Measurements from ENCODE around the gene SLC9A7. TPM values are rescaled to one million over a fixed set of nuclear protein-coding genes. Genes with fewer than 3 reads are reported as not detected.

Gene SLC9A7
- 1.5 TPM for polyA plus RNA-seq (2012; ENCODE audit: insufficient read length, low read depth)

DNA sequence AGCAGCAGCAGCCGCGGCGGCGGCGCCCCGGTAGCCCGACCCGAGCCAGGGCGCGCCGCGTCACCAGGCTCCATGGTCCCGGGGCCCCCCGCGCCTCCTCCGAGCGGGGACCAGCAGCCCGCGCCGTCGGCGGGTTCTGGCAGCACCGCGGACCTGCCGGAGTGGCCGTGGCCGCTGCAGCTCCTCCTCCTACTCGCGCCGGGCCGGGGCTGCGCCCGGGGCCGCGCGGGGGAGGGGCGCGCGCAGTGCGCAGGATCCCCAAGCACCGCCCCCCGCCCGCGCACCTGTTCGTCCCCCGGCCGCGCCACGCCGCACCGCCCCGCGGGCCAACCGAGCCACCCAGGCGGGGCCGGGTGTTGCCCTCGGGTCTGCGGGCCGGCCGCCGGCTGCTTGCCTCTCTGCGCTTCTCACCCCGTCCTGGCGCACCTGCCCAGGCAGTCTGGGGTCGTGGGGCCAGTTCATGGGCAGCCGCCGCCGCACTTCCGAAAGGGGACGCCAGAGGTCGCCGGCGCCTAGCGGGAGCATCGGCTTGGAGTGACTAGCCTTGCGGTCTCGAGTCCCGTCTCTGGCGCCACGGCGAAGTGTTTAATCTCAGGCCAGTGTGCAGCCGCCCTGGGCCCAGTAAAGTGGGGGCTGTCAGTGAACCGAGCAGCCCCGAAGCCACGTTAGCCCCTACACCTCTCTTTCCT, at the start of gene SLC9A7:
SLC9A7 (minus strand) TSS at position 163 of the 689 bp plus-strand sequence; CDS start at position 74, 89 bp downstream.
- TF ChIP-seq, protein P1, sequence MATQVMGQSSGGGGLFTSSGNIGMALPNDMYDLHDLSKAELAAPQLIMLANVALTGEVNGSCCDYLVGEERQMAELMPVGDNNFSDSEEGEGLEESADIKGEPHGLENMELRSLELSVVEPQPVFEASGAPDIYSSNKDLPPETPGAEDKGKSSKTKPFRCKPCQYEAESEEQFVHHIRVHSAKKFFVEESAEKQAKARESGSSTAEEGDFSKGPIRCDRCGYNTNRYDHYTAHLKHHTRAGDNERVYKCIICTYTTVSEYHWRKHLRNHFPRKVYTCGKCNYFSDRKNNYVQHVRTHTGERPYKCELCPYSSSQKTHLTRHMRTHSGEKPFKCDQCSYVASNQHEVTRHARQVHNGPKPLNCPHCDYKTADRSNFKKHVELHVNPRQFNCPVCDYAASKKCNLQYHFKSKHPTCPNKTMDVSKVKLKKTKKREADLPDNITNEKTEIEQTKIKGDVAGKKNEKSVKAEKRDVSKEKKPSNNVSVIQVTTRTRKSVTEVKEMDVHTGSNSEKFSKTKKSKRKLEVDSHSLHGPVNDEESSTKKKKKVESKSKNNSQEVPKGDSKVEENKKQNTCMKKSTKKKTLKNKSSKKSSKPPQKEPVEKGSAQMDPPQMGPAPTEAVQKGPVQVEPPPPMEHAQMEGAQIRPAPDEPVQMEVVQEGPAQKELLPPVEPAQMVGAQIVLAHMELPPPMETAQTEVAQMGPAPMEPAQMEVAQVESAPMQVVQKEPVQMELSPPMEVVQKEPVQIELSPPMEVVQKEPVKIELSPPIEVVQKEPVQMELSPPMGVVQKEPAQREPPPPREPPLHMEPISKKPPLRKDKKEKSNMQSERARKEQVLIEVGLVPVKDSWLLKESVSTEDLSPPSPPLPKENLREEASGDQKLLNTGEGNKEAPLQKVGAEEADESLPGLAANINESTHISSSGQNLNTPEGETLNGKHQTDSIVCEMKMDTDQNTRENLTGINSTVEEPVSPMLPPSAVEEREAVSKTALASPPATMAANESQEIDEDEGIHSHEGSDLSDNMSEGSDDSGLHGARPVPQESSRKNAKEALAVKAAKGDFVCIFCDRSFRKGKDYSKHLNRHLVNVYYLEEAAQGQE (IDR thresholded peaks at IDR 0.05; ENCODE audit: insufficient read depth in 1 of 2, low read depth in 2 of 2, low read length in 2 of 2), result no peak
- TF ChIP-seq POLR2AphosphoS5 (IDR thresholded peaks at IDR 0.05; ENCODE audit: low read depth, low read length) (no peak), TAF1 (IDR thresholded peaks at IDR 0.05; ENCODE audit: borderline replicate concordance, insufficient read depth, low read length) (no peak), SIN3A (IDR thresholded peaks at IDR 0.05; ENCODE audit: borderline replicate concordance, insufficient read depth, low read length) (no peak), FOXP2 (optimal IDR thresholded peaks at IDR 0.05; ENCODE audit: borderline replicate concordance, extremely low read depth, extremely low read length, insufficient read depth) (no peak)

DNA sequence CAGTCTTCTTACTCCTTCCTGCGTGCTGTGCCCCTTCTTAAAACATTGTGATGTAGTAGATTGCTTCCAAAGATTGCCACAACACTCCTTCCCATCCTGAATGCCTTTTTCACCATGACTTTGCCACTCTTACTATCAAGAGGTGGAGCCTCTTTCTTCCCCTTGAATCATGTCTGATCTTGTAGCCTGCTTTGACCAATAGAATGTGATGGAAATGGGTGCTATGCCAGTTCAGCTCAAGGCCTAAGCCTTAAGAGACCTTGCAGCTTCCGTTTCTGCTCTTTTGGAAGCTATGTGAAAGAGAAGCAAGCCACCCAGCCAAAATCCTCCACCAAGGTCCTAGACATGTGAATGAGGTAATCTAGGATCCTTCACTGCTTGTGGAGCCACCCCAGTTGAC, 46.4 kb upstream of the SLC9A7 start:
- TF ChIP-seq, protein P1 (IDR thresholded peaks at IDR 0.05; ENCODE audit: insufficient read depth in 1 of 2, low read depth in 2 of 2, low read length in 2 of 2), result no peak
- TF ChIP-seq TAF1 (IDR thresholded peaks at IDR 0.05; ENCODE audit: borderline replicate concordance, insufficient read depth, low read length) (no peak), POLR2AphosphoS5 (IDR thresholded peaks at IDR 0.05; ENCODE audit: low read depth, low read length) (no peak), SIN3A (IDR thresholded peaks at IDR 0.05; ENCODE audit: borderline replicate concordance, insufficient read depth, low read length) (no peak), FOXP2 (optimal IDR thresholded peaks at IDR 0.05; ENCODE audit: borderline replicate concordance, extremely low read depth, extremely low read length, insufficient read depth) (no peak)

DNA sequence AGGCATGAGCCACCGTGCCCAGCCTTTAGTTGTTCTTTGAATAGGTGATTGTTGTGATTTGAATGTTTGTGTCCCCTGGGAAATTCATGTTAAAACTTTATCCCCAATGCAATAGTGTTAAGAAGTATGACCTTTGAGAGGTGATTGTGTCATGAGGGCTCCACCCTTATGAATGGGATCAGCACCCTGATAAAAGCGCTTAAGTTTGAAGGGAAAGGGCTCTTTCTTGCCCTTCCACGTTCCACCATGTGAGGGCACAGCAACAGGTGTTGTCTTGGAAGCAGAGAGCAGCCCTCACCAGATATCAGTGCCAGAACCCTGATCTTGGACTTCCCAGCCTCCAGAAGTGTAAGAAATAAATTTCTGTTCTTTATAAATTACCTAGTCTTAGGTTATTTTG, 44.2 kb upstream of the SLC9A7 start:
- no peak for TF ChIP-seq TAF1 (IDR thresholded peaks at IDR 0.05; ENCODE audit: borderline replicate concordance, insufficient read depth, low read length)
- TF ChIP-seq, protein P1 (IDR thresholded peaks at IDR 0.05; ENCODE audit: insufficient read depth in 1 of 2, low read depth in 2 of 2, low read length in 2 of 2), result no peak
- no peak for TF ChIP-seq SIN3A (IDR thresholded peaks at IDR 0.05; ENCODE audit: borderline replicate concordance, insufficient read depth, low read length)

DNA sequence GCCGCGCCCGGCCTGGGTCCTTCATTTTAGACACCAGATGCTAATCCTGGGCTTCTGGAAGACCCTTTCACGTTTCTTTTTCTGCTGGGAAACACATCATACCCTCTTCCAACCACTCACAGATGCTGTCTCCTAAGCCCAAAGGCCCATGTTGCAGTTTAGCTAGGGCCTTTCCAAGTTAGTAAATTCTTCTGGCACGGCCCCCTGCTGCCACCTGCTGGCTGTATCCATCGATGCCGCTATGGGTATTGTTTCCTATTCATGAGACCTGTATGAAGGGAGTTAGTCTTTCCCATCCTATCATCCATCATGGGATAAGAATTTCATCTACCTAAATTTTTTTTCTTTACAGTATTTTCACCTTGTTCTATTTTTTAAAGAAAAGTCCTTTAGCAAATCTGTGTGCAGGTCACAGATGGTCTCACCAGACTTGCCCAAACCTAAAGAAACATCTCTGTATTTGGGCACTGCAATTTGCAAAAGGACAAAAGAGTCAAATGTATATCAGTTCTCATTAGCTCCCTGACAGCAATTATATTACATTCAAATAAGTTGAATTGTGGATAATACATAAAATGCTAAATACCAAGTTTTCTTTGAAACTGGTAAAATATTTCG, 37.8 kb upstream of the SLC9A7 start:
- TF ChIP-seq TAF1 (IDR thresholded peaks at IDR 0.05; ENCODE audit: borderline replicate concordance, insufficient read depth, low read length) (no peak), FOXP2 (optimal IDR thresholded peaks at IDR 0.05; ENCODE audit: borderline replicate concordance, extremely low read depth, extremely low read length, insufficient read depth) (no peak), POLR2AphosphoS5 (IDR thresholded peaks at IDR 0.05; ENCODE audit: low read depth, low read length) (no peak), SIN3A (IDR thresholded peaks at IDR 0.05; ENCODE audit: borderline replicate concordance, insufficient read depth, low read length) (no peak)
- TF ChIP-seq, protein P1 (IDR thresholded peaks at IDR 0.05; ENCODE audit: insufficient read depth in 1 of 2, low read depth in 2 of 2, low read length in 2 of 2), result no peak
